SK-N-SH (cell line): ENCODE data around the gene PSMD13.

Source experiments
- CHD2 ChIP-seq: fragments of 150-350 bp; IDR thresholded peaks from 2 replicates; pipeline ENCODE4 v1.6.1; 2018; ENCODE audit warnings: low read length; ENCODE audit not compliant: partially characterized antibody
- EP300 ChIP-seq, 2 experiments: IDR thresholded peaks; 2 replicates each; pipeline versions ENCODE4 v1.4.0 to v1.6.1; 2012; ENCODE audit warnings: borderline replicate concordance in 1 of 2, low read depth in 1 of 2, low read length in 1 of 2
- FOXM1 ChIP-seq: IDR thresholded peaks from 2 replicates; pipeline ENCODE4 v1.4.0; 2012; ENCODE audit warnings: low read depth, mild to moderate bottlenecking
- GATA2 ChIP-seq: sonication (generic); formaldehyde crosslinking; IDR thresholded peaks from 2 replicates; pipeline ENCODE4 v1.5.0; 2020; ENCODE audit warnings: mild to moderate bottlenecking, missing genetic modification reagents
- MXI1 ChIP-seq: IDR thresholded peaks from 2 replicates; pipeline ENCODE4 v1.6.1; 2012; ENCODE audit warnings: mild to moderate bottlenecking, low read depth, low read length, improper control_type of control experiment
- POLR2AphosphoS5 ChIP-seq: IDR thresholded peaks from 2 replicates; pipeline ENCODE4 v1.6.1; 2012; ENCODE audit warnings: low read depth, low read length
- RAD21 ChIP-seq: IDR thresholded peaks from 2 replicates; pipeline ENCODE4 v1.6.1; 2012; ENCODE audit warnings: mild to moderate bottlenecking, low read length
- RFX5 ChIP-seq: IDR thresholded peaks from 2 replicates; pipeline ENCODE4 v1.6.1; 2012; ENCODE audit warnings: mild to moderate bottlenecking, improper control_type of control experiment, low read length
- RXRA ChIP-seq: IDR thresholded peaks from 2 replicates; pipeline ENCODE4 v1.4.0; 2012; ENCODE audit warnings: low read depth, mild to moderate bottlenecking, borderline replicate concordance
- TAF1 ChIP-seq: IDR thresholded peaks from 2 replicates; pipeline ENCODE4 v1.6.1; 2012; ENCODE audit warnings: low read depth, mild to moderate bottlenecking, low read length, moderate library complexity, borderline replicate concordance
- TCF12 ChIP-seq: IDR thresholded peaks from 2 replicates; pipeline ENCODE4 v1.4.0; 2012
- TF ChIP-seq, protein P1 (sequence below): fragments of 200-600 bp; sonication (generic); IDR thresholded peaks from 2 replicates; pipeline ENCODE4 v1.6.1; 2017; ENCODE audit warnings: antibody characterized with exemption, mild to moderate bottlenecking, moderate library complexity

DNA sequence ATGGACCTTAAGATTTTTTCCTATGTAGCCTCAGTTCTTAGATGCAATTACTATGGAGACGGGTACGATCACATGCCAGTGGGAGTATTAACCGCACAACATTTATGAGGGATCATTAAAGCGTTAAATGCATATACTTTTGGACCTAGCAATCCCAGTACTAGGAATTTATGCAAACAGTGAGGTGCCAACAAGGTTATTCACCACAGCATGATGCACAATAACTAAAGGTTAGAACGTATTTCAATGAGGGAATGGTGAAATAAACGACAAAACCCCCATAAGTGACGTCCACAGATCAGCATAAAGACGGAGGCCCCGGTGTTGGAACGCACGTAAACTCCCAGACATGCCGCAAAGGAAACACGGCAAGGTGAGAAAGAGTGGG, 1.2 kb upstream of the PSMD13 start:
- TF ChIP-seq, protein P1, sequence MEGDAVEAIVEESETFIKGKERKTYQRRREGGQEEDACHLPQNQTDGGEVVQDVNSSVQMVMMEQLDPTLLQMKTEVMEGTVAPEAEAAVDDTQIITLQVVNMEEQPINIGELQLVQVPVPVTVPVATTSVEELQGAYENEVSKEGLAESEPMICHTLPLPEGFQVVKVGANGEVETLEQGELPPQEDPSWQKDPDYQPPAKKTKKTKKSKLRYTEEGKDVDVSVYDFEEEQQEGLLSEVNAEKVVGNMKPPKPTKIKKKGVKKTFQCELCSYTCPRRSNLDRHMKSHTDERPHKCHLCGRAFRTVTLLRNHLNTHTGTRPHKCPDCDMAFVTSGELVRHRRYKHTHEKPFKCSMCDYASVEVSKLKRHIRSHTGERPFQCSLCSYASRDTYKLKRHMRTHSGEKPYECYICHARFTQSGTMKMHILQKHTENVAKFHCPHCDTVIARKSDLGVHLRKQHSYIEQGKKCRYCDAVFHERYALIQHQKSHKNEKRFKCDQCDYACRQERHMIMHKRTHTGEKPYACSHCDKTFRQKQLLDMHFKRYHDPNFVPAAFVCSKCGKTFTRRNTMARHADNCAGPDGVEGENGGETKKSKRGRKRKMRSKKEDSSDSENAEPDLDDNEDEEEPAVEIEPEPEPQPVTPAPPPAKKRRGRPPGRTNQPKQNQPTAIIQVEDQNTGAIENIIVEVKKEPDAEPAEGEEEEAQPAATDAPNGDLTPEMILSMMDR: no peak
- no peak for TF ChIP-seq RXRA
- no peak for TF ChIP-seq RFX5
- TF ChIP-seq EP300 (IDR thresholded peaks at IDR 0.05; ENCODE audit: borderline replicate concordance in 1 of 2, low read depth in 1 of 2, low read length in 1 of 2): no peak
- TF ChIP-seq TCF12: no peak
- no peak for TF ChIP-seq MXI1
- no peak for TF ChIP-seq CHD2
- no peak for TF ChIP-seq RAD21
- no peak for TF ChIP-seq GATA2 (CRISPR knock-in tag)
- no peak for TF ChIP-seq FOXM1
- no peak for TF ChIP-seq POLR2AphosphoS5
- no peak for TF ChIP-seq TAF1
